ENCODE results near the gene CSNK2A1. TPM values are rescaled to one million over a fixed set of nuclear protein-coding genes. Genes with fewer than 3 reads are reported as not detected.

The CSNK2A1 gene
- total RNA-seq, 1 experiment from 2014 or later: 110 TPM

GRCh38 chr20:467755-468154 lies 75.8 kb downstream of the CSNK2A1 start:
- no peak for DNase-seq
- no TSS peak for BruUV-seq (replicated peaks)
- peaks cover 4% of the 10 kb centered on the region for H3K9me3 Mint-ChIP-seq (ENCODE audit: low read depth, unreplicated experiment)
- H3K27me3 Mint-ChIP-seq (ENCODE audit: unreplicated experiment): peaks cover 11% of the 10 kb centered on the region
- no peak for TF ChIP-seq CTCF (IDR thresholded peaks at IDR 0.05; ENCODE audit: unreplicated experiment)
- H3K36me3 Mint-ChIP-seq (ENCODE audit: insufficient read depth, unreplicated experiment): peaks cover 5% of the 10 kb centered on the region
- no peak overlapping the region for H3K4me3 Mint-ChIP-seq (ENCODE audit: low read depth, unreplicated experiment)
- H3K27ac Mint-ChIP-seq (ENCODE audit: unreplicated experiment): no peak overlapping the region
- H3K4me1 Mint-ChIP-seq (ENCODE audit: low read depth, unreplicated experiment): peaks cover 7% of the 10 kb centered on the region
- CTCF ChIA-PET: no interaction called here
- intact Hi-C loops (cut with micrococcal nuclease; ENCODE audit: unreplicated experiment): no loop called here

GRCh38 chr20:462199-462991 lies 81.2 kb downstream of the CSNK2A1 start, which contains the start of gene TBC1D20:
Gene TBC1D20 (minus strand): TSS chr20:462533. CDS start chr20:462405, 128 bp downstream.
- Mint-ChIP-seq H3K27ac (ENCODE audit: unreplicated experiment) (peak within 1 kb of the TSS; percentile 66), H3K36me3 (ENCODE audit: insufficient read depth, unreplicated experiment) (peaks cover 25% of the 10 kb centered on the region), H3K4me3 (ENCODE audit: low read depth, unreplicated experiment) (peak within 1 kb of the TSS; percentile 86), H3K27me3 (ENCODE audit: unreplicated experiment) (peaks cover 4% of the 10 kb centered on the region), H3K4me1 (ENCODE audit: low read depth, unreplicated experiment) (peaks cover 8% of the 10 kb centered on the region), H3K9me3 (ENCODE audit: low read depth, unreplicated experiment) (no peaks in the 10 kb centered on the region)
- no TSS peak for BruUV-seq (replicated peaks)
- TF ChIP-seq CTCF (IDR thresholded peaks at IDR 0.05; ENCODE audit: unreplicated experiment): no peak
- peak; percentile 77 for DNase-seq
- CTCF ChIA-PET: no interaction called here
- intact Hi-C loops (cut with micrococcal nuclease; ENCODE audit: unreplicated experiment): no loop called here

- H3K4me1 Mint-ChIP-seq (ENCODE audit: low read depth, unreplicated experiment): peaks cover 8% of the 10 kb centered on the region
- H3K36me3 Mint-ChIP-seq (ENCODE audit: insufficient read depth, unreplicated experiment): peaks cover 26% of the 10 kb centered on the region
- DNase-seq: peak; percentile 34
- peak overlapping the region; percentile 58 for H3K27ac Mint-ChIP-seq (ENCODE audit: unreplicated experiment)
- TF ChIP-seq CTCF (IDR thresholded peaks at IDR 0.05; ENCODE audit: unreplicated experiment): no peak
- H3K27me3 Mint-ChIP-seq (ENCODE audit: unreplicated experiment): no peaks in the 10 kb centered on the region
- no peaks in the 10 kb centered on the region for H3K9me3 Mint-ChIP-seq (ENCODE audit: low read depth, unreplicated experiment)
- no TSS peak for BruUV-seq (replicated peaks)
- CTCF ChIA-PET: no interaction called here
- peak overlapping the region; percentile 86 for H3K4me3 Mint-ChIP-seq (ENCODE audit: low read depth, unreplicated experiment)
- intact Hi-C loops (cut with micrococcal nuclease; ENCODE audit: unreplicated experiment): no loop called here
Measured at GRCh38 chr20:461254-462198, 82.1 kb downstream of the CSNK2A1 start.

GRCh38 chr20:460707-461106 lies 82.9 kb downstream of the CSNK2A1 start:
- Mint-ChIP-seq H3K27ac (ENCODE audit: unreplicated experiment) (no peak overlapping the region), H3K9me3 (ENCODE audit: low read depth, unreplicated experiment) (no peaks in the 10 kb centered on the region), H3K4me1 (ENCODE audit: low read depth, unreplicated experiment) (peaks cover 8% of the 10 kb centered on the region), H3K27me3 (ENCODE audit: unreplicated experiment) (no peaks in the 10 kb centered on the region), H3K4me3 (ENCODE audit: low read depth, unreplicated experiment) (peak overlapping the region; percentile 86), H3K36me3 (ENCODE audit: insufficient read depth, unreplicated experiment) (peaks cover 26% of the 10 kb centered on the region)
- DNase-seq: no peak
- CTCF ChIA-PET: no interaction called here
- intact Hi-C loops (cut with micrococcal nuclease; ENCODE audit: unreplicated experiment): no loop called here
- TF ChIP-seq CTCF (IDR thresholded peaks at IDR 0.05; ENCODE audit: unreplicated experiment): no peak
- no TSS peak for BruUV-seq (replicated peaks)

Data from Calu3 (cell line).